Measurements from ENCODE around the gene BCDIN3D.

BCDIN3D gene

GRCh38 chr12:49794021-49794420 is 48.9 kb downstream of the BCDIN3D start:
- no peak for TF ChIP-seq CTCF (IDR thresholded peaks at IDR 0.05; ENCODE audit: low read depth, low read length)
- DNase-seq (ENCODE audit: extremely low read depth, low read depth) = no peak

GRCh38 chr12:49793620-49794019 is 49.3 kb downstream of the BCDIN3D start:
- no peak for DNase-seq (ENCODE audit: extremely low read depth, low read depth)
- TF ChIP-seq CTCF (IDR thresholded peaks at IDR 0.05; ENCODE audit: low read depth, low read length) = no peak

GRCh38 chr12:49792976-49793580 is 49.8 kb downstream of the BCDIN3D start:
- no peak for DNase-seq (ENCODE audit: extremely low read depth, low read depth)
- TF ChIP-seq CTCF (IDR thresholded peaks at IDR 0.05; ENCODE audit: low read depth, low read length) = no peak

GRCh38 chr12:49792181-49792970 is 50.5 kb downstream of the BCDIN3D start:
- DNase-seq (ENCODE audit: extremely low read depth, low read depth) = no peak

GRCh38 chr12:49791700-49792099 is 51.2 kb downstream of the BCDIN3D start:
- TF ChIP-seq CTCF (IDR thresholded peaks at IDR 0.05; ENCODE audit: low read depth, low read length) = no peak
- no peak for DNase-seq (ENCODE audit: extremely low read depth, low read depth)

More at GRCh38 chr12:49792181-49792970, 50.5 kb downstream of the BCDIN3D start:
- no peak for TF ChIP-seq CTCF (IDR thresholded peaks at IDR 0.05; ENCODE audit: low read depth, low read length)

GRCh38 chr12:49790741-49791555 is 52.0 kb downstream of the BCDIN3D start:
- no peak for TF ChIP-seq CTCF (IDR thresholded peaks at IDR 0.05; ENCODE audit: low read depth, low read length)
- no peak for DNase-seq (ENCODE audit: extremely low read depth, low read depth)

- DNase-seq (ENCODE audit: extremely low read depth, low read depth) = no peak
- TF ChIP-seq CTCF (IDR thresholded peaks at IDR 0.05; ENCODE audit: low read depth, low read length) = no peak; the same call in 1 of the 2 replicates
Measured at GRCh38 chr12:49789992-49790391, 52.9 kb downstream of the BCDIN3D start.
